IMR-90 (cell line): ENCODE measurements around the gene IKZF4. TPM values are rescaled to one million over a fixed set of nuclear protein-coding genes. Genes with fewer than 3 reads are reported as not detected.

ENCODE experiments used
- ATAC-seq: fragments of 200-7000 bp; cut with Tn5 transposase; 2 replicates; pipeline ENCODE4 v1.9.1; 2020; ENCODE audit warnings: low read depth, mild to moderate bottlenecking, moderate library complexity
- BruUV-seq: library from RNA; stranded (reverse); fragments of 400-500 nt; replicated peaks from 2 replicates; lab custom pipeline; 2021; lab: Mats Ljungman, UMichigan
- CTCF ChIA-PET: fragments of 300-600 bp; formaldehyde crosslinking; extraction: SDS; loops from one replicate; lab custom pipeline; 2021; ENCODE audit warnings: antibody characterized with exemption; lab: Yijun Ruan, JAX
- POLR2A ChIA-PET: fragments of 300-600 bp; sonication (Branson Sonifier 250); formaldehyde crosslinking; loops from one replicate; lab custom pipeline; 2022; ENCODE audit warnings: antibody characterized with exemption; ENCODE audit not compliant: unreplicated experiment; lab: Charles Lee
- DNase-seq: peaks from one replicate; pipeline ENCODE4 v3.0.0; 2013
- H2AFZ ChIP-seq: replicated peaks from 2 replicates; pipeline ENCODE3; 2013; ENCODE audit warnings: low read length, mild to moderate bottlenecking; ENCODE audit not compliant: poor library complexity
- H2AK5ac ChIP-seq: 2 replicates; pipeline ENCODE4 v1.6.1; 2013; ENCODE audit warnings: low read depth, low read length, inconsistent platforms
- H2AK9ac ChIP-seq: replicated peaks from 2 replicates; pipeline ENCODE3; 2013; ENCODE audit warnings: mild to moderate bottlenecking, low read depth, low read length, moderate library complexity; ENCODE audit not compliant: poor library complexity
- H2BK120ac ChIP-seq: 2 replicates; pipeline ENCODE4 v1.6.1; 2013; ENCODE audit warnings: low read depth, low read length, inconsistent platforms
- H2BK15ac ChIP-seq: 3 replicates; pipeline ENCODE4 v1.6.1; 2013; ENCODE audit warnings: low read depth, low read length, inconsistent platforms
- H2BK20ac ChIP-seq: 2 replicates; pipeline ENCODE4 v1.6.1; 2013; ENCODE audit warnings: low read depth, mild to moderate bottlenecking, inconsistent platforms, low read length, moderate library complexity
- H2BK5ac ChIP-seq: 2 replicates; pipeline ENCODE4 v1.6.1; 2013; ENCODE audit warnings: mild to moderate bottlenecking, low read depth, low read length, inconsistent platforms; ENCODE audit not compliant: poor library complexity, severe bottlenecking
- H3K14ac ChIP-seq: replicated peaks from 2 replicates; pipeline ENCODE4 v1.6.1; 2013; ENCODE audit warnings: low read depth, low read length, inconsistent platforms
- H3K18ac ChIP-seq: 2 replicates; pipeline ENCODE4 v1.6.1; 2013; ENCODE audit warnings: low read depth, low read length, control low read depth
- H3K23ac ChIP-seq: 2 replicates; pipeline ENCODE4 v1.6.1; 2013; ENCODE audit warnings: low read depth, low read length, inconsistent platforms
- H3K27ac ChIP-seq: 2 replicates; pipeline ENCODE4 v1.5.1; 2013; ENCODE audit warnings: mild to moderate bottlenecking, control low read depth, low read length; ENCODE audit not compliant: insufficient read depth
- H3K27me3 ChIP-seq: 2 replicates; pipeline ENCODE4 v1.6.1; 2013; ENCODE audit warnings: low read length; ENCODE audit not compliant: control insufficient read depth, insufficient read depth
- H3K36me3 ChIP-seq: 2 replicates; pipeline ENCODE4 v1.6.1; 2013; ENCODE audit warnings: low read length, mixed read lengths; ENCODE audit not compliant: control insufficient read depth, insufficient read depth
- H3K4ac ChIP-seq: 2 replicates; pipeline ENCODE4 v1.6.1; 2013; ENCODE audit warnings: low read depth, low read length, inconsistent platforms
- H3K4me1 ChIP-seq: 2 replicates; pipeline ENCODE4 v1.6.1; 2013; ENCODE audit warnings: low read length, mixed read lengths; ENCODE audit not compliant: control insufficient read depth, insufficient read depth
- H3K4me2 ChIP-seq: 2 replicates; pipeline ENCODE4 v1.6.1; 2013; ENCODE audit warnings: low read depth, mild to moderate bottlenecking, control low read depth, low read length, moderate library complexity
- H3K4me3 ChIP-seq: 2 replicates; pipeline ENCODE4 v1.5.1; 2013; ENCODE audit warnings: low read depth, mild to moderate bottlenecking, control low read depth, low read length, moderate library complexity; ENCODE audit not compliant: insufficient read depth
- H3K56ac ChIP-seq: 2 replicates; pipeline ENCODE4 v1.6.1; 2013; ENCODE audit warnings: low read length, inconsistent platforms; ENCODE audit not compliant: insufficient read depth; ENCODE audit errors: extremely low read depth
- H3K79me1 ChIP-seq, 2 experiments: 2 replicates each; pipeline ENCODE4 v1.6.1; 2013; ENCODE audit warnings: low read length in 2 of 2, inconsistent platforms in 1 of 2, low read depth in 1 of 2
- H3K9ac ChIP-seq: 2 replicates; pipeline ENCODE4 v1.6.1; 2013; ENCODE audit warnings: low read depth, low read length, control low read depth
- H3K9me1 ChIP-seq: 2 replicates; pipeline ENCODE4 v1.6.1; 2013; ENCODE audit warnings: low read length, inconsistent platforms; ENCODE audit not compliant: insufficient read depth
- H3K9me3 ChIP-seq: 2 replicates; pipeline ENCODE4 v1.6.1; 2013; ENCODE audit warnings: low read length; ENCODE audit not compliant: control insufficient read depth, insufficient read depth
- H4K20me1 ChIP-seq: 2 replicates; pipeline ENCODE4 v1.6.1; 2013; ENCODE audit warnings: low read length, inconsistent platforms; ENCODE audit not compliant: insufficient read depth
- H4K5ac ChIP-seq: 2 replicates; pipeline ENCODE4 v1.6.1; 2013; ENCODE audit warnings: mild to moderate bottlenecking, low read depth, low read length, control low read depth
- H4K8ac ChIP-seq, 2 experiments: 2 replicates each; pipeline ENCODE4 v1.6.1; 2013; ENCODE audit warnings: low read depth in 2 of 2, low read length in 2 of 2, control low read depth in 1 of 2, inconsistent platforms in 1 of 2
- H4K91ac ChIP-seq: 2 replicates; pipeline ENCODE4 v1.6.1; 2013; ENCODE audit warnings: low read depth, low read length, inconsistent platforms; ENCODE audit not compliant: insufficient read depth
- RCOR1 ChIP-seq: IDR thresholded peaks from 2 replicates; pipeline ENCODE4 v1.6.1; 2012; ENCODE audit warnings: mild to moderate bottlenecking, low read length, improper control_type of control experiment; ENCODE audit not compliant: insufficient replicate concordance
- WGBS, 2 experiments: methylation state at CpG; one replicate each; pipeline versions ENCODE4 v1.1.5 to v1.1.7; 2013; ENCODE audit warnings: missing lambda C conversion rate in 2 of 2; ENCODE audit not compliant: insufficient read length in 1 of 2; ENCODE audit errors: extremely low coverage in 2 of 2; 5-methylcytosine and 5-hydroxymethylcytosine counted together
- dilution Hi-C: fragments of 300-500 bp; cut with HindIII; formaldehyde crosslinking; loops from one replicate; pipeline ENCODE4 v1.14.3; 2018; ENCODE audit warnings: low sequenced_read_pairs; ENCODE audit not compliant: unreplicated experiment
- in situ Hi-C: fragments of 300-500 bp; cut with MboI; formaldehyde crosslinking; loops from 3 replicates; pipeline ENCODE4 v1.14.3; 2019; ENCODE audit warnings: low sequenced_read_pairs, inconsistent platforms, mixed read lengths
- intact Hi-C: fragments of 100-400 bp; cut with micrococcal nuclease; formaldehyde crosslinking; loops from 2 replicates; pipeline ENCODE4 v1.10.0; 2022
- polyA plus RNA-seq, 3 experiments: library from polyadenylated mRNA; depleted of rRNA; stranded (reverse); fragments of >200 nt; gene quantifications; 2 replicates each; pipeline ENCODE4 v1.2.3, GENCODE V29; 2012; ENCODE audit warnings: low replicate concordance in 1 of 3
- total RNA-seq: library from RNA; depleted of rRNA; stranded (reverse); fragments of >200 nt; gene quantifications from 2 replicates; pipeline ENCODE4 v1.2.3, GENCODE V29; 2012

The IKZF4 gene
- total and polyA plus RNA-seq, 2 of the 4 experiments (the other 2 are of a cell fraction), result 1.8 to 7.1 TPM

DNA sequence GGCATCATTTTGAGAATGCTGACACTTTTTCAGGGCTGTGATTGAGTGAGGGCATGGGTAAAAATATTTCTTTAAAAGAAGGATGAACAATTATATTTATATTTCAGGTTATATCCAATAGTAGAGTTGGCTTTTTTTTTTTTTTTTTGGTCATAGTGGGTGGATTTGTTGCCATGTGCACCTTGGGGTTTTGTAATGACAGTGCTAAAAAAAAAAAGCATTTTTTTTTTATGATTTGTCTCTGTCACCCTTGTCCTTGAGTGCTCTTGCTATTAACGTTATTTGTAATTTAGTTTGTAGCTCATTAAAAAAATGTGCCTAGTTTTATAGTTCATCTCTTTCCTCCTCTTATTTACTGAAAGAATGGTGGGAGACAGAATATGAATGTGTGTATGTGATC lies 48.4 kb upstream of the IKZF4 start:
- intact Hi-C loops, result no loop called here
- Histone ChIP-seq H2BK20ac (peak overlapping the region; percentile 2; the same call in 1 of the 2 replicates), H4K91ac (peak overlapping the region; percentile 88), H3K9me1 (peaks cover 10% of the 10 kb centered on the region; the same call in 1 of the 2 replicates), H2BK120ac (peak overlapping the region; percentile 84; the same call in 1 of the 2 replicates), H3K56ac (peak overlapping the region; percentile 71), H3K79me1 (peaks cover 7 to 67% of the 10 kb centered on the region in 2 experiments; a peak in 3 of 4 replicates), H2AFZ (no peak overlapping the region), H3K27ac (peak overlapping the region; percentile 60), H2AK9ac (peak overlapping the region; percentile 86), H3K4me2 (peak overlapping the region; percentile 91), H3K36me3 (peaks cover 5% of the 10 kb centered on the region), H2AK5ac (peak overlapping the region; percentile 100), H3K4me1 (peaks cover 5% of the 10 kb centered on the region), H3K18ac (peak overlapping the region; percentile 58; the same call in 1 of the 2 replicates), H3K9ac (peak overlapping the region; percentile 85), H3K4me3 (peak overlapping the region; percentile 61), H2BK15ac (peak overlapping the region; percentile 99; the same call in 2 of the 3 replicates), H3K27me3 (no peaks in the 10 kb centered on the region), H3K9me3 (no peaks in the 10 kb centered on the region), H2BK5ac (peak overlapping the region; percentile 98), H4K8ac (peak overlapping the region; percentile 74 to 98; a peak in 3 of 4 replicates), H4K20me1 (peaks cover 6% of the 10 kb centered on the region; the same call in 1 of the 2 replicates), H3K23ac (peak overlapping the region; percentile 97), H3K4ac (peak overlapping the region; percentile 97), H3K14ac (peak overlapping the region; percentile 81), H4K5ac (peak overlapping the region; percentile 58)
- BruUV-seq, result no TSS peak
- POLR2A ChIA-PET, result no interaction called here
- CTCF ChIA-PET, result no interaction called here
- DNase-seq, result no peak
- no CpG with 5 or more reads among the region's 1 CpG for WGBS, 2 experiments
- no peak for ATAC-seq
- dilution Hi-C loops, result no loop called here
- in situ Hi-C loops, result no loop called here
- TF ChIP-seq RCOR1, result no peak
